Urothelium cell line (cell line): Measurements from ENCODE around the gene CDX2.
"Not testable (repeated sequence)": the region's sequence is repeated elsewhere in the genome, so short reads cannot be mapped to it uniquely, and the experiment has no call there.

Experiments used
- DNase-seq: peaks from one replicate; pipeline ENCODE4 v3.0.0; 2011; ENCODE audit warnings: low spot score, mixed read lengths
- FAIRE-seq: peaks from 2 replicates; lab custom pipeline; 2011; peaks lifted over from hg19 to GRCh38; lab: Jason Lieb, UNC

The CDX2 gene

GRCh38 chr13:27965740-27966640 lies 3.1 kb downstream of the CDX2 start:
- no peak for DNase-seq
- FAIRE-seq = no peak

- DNase-seq (no peak), FAIRE-seq (no peak)
Observed at GRCh38 chr13:27965343-27965739, 3.8 kb downstream of the CDX2 start.

GRCh38 chr13:27964741-27965323 lies 4.3 kb downstream of the CDX2 start:
- FAIRE-seq (no peak), DNase-seq (no peak)

DNA sequence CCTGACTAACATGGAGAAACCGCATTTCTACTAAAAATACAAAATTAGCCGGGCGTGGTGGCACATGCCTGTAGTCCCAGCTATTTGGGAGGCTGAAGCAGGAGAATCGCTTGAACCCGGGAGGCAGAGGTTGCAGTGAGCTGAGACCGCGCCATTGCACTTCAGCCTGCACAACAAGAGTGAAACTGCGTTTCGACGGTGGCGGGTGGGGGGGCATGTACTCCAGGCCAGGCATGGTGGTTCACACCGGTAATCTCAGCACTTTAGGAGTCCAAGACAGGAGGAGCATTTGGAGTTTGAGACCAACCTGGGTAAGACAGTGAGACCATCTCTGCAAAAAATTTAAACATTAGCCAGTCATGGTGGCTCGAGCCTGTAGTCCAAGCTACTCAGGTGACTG lies 4.9 kb downstream of the CDX2 start:
- DNase-seq, FAIRE-seq: not testable (repeated sequence)

GRCh38 chr13:27963491-27963890 lies 5.6 kb downstream of the CDX2 start:
- DNase-seq (no peak), FAIRE-seq (no peak)

DNA sequence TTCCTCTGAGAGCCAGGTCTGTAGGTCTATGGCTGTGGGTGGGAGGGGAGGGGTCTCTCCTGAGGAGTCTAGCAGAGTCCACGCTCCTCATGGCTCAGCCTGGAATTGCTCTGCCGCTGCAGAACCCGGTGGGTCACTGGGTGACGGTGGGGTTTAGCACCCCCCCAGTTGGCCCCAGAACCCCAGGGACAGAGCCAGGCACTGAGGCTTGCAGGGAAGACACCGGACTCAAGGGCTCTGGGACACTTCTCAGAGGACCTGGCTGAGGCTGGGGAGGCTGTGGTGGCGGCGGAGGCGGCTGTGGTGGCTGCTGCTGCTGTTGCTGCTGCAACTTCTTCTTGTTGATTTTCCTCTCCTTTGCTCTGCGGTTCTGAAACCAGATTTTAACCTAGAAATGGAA lies 6.1 kb downstream of the CDX2 start:
- no peak for FAIRE-seq
- no peak for DNase-seq

- DNase-seq (no peak), FAIRE-seq (no peak)
Observed at GRCh38 chr13:27962128-27962841, 6.8 kb downstream of the CDX2 start.

GRCh38 chr13:27961227-27962085 lies 7.7 kb downstream of the CDX2 start:
- FAIRE-seq = no peak
- no peak for DNase-seq

DNA sequence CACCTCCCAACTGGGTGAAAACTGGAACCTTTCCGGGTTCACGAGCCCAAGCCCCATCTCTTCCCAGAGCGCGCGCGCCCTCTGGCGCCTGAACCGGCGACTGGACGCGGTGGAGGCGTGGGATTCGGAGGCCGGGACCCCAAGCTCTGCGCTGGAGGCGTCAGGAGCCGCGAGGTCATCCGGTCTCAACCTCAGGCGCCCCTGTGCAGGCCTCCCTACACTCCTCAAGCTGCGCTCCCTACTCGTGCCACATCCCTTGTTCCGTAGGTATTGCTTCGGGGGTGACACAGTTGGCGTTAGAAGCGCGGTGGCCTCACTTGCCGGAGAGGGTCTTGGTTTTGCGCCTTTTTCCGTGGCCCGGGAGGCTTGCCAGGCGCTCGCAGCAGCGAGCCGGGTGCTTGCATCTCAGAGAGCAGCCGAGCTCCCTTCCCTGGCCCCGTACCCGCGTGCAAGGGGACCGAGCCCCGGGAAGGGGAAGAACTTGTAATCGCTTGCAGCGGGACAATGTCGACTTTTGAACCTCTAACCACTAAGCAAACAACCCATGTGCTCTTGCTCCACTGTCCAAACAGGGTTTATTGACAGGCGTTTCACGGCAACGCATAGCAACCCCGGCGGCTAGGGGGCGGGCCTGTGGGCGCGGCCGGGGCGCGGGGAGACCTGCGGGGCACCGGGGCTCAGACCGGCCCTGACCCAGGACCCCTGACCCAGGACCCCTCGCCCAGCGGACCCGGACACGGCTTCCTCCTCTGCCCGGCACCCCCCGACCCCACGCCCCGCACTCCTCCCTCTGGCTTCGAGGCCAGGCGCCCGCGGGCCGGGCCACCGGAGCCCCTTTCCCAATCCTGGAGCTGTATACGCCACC lies 8.5 kb downstream of the CDX2 start:
- no peak for FAIRE-seq
- DNase-seq = no peak

- no peak for FAIRE-seq
- DNase-seq = no peak
Observed at GRCh38 chr13:27959976-27960361, 9.1 kb downstream of the CDX2 start.

- DNase-seq = no peak
- FAIRE-seq = no peak
Observed at GRCh38 chr13:27956576-27957300, 12.4 kb downstream of the CDX2 start.

- FAIRE-seq = no peak
- no peak for DNase-seq
Observed at GRCh38 chr13:27955014-27955591, 14.0 kb downstream of the CDX2 start.

DNA sequence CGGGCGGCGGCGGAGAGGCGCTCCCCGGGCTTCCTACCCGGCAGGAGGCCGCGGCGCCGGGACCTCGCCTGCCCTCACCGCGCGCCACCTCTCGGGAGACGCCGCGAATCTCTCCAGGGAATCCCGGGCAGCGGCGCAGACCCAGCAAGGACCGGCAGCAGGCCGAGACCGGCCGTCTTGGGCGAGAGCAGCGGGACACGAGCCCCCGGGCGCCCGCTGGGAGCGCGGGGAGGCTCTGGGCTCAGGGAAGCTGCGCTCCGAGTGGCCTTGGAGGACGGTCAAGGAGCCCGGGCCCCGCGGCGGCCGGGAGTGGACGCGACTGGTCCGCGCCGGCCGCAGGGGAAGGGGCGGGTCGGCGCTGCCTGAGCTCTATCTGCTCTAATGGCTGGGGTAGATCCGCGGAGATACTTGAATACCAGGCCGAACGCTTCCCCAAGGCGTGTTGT lies 14.7 kb downstream of the CDX2 start:
- FAIRE-seq = no peak

DNA sequence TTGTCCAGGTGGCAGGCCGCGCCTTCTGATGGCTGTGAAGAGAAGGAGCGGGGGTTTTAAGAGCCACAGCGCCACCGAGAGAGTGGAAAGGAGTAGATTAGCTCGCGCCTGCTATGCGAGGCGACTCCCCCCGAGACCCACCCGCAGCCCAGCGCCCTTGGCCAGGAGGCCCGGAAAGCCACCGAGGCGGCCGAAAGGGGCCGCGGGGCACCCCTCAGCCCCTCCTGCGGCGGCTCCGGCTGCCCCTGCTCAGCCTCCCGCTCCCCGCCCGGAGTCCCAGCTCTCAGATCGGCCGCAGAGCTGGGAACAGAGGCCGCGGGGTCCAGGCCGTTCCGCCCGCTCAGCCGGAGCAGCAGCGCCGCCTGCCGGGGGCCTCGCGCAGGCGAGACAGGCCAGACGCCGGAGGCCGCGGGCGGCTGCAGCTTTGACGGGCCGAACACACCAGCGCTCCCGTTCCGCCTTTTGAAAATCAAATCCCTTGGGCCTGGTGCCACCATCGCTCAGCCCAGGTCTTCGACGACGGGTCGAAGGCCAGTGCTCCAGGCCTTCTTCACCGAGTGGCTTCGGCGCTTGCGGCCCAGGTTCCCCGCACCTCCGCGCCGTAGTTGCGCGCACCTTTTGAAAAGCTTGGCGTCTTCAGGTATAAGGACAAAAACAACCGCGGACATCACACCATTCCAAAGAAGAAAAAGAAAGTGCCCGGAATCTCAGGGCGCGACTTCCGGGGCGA lies 15.3 kb downstream of the CDX2 start:
- DNase-seq = peak; percentile 82

More for the DNA sequence above, 14.7 kb downstream of the CDX2 start:
- DNase-seq = no peak

GRCh38 chr13:27952876-27953675 lies 16.0 kb downstream of the CDX2 start:
- FAIRE-seq (no peak), DNase-seq (no peak)

More for the DNA sequence above, 15.3 kb downstream of the CDX2 start:
- FAIRE-seq = no peak

GRCh38 chr13:27942972-27943371 lies 26.1 kb downstream of the CDX2 start:
- no peak for DNase-seq
- FAIRE-seq = no peak
